Esophagus muscularis mucosa (tissue), 4 donors: ENCODE measurements around the gene ABHD5. TPM values are rescaled to one million over a fixed set of nuclear protein-coding genes. Genes with fewer than 3 reads are reported as not detected.
A peak's percentile ranks its signal among the peaks of the same experiment; 100 is the strongest.

Source experiments
- DNase-seq: peaks from one replicate; pipeline ENCODE4 v3.0.0-alpha.2; 2017; ENCODE audit errors: extremely low spot score
- H3K27ac ChIP-seq, 4 donors: fragments of 200-600 bp; sonication (generic); replicated peaks in 1 of 4; 1 replicate in 3 of 4; 2 replicates in 1 of 4; pipeline ENCODE4 v1.5.1; 2016 to 2019; ENCODE audit warnings: mild to moderate bottlenecking in 1 of 4
- H3K27me3 ChIP-seq, 4 donors: fragments of 200-600 bp; sonication (generic); one replicate each; pipeline versions ENCODE4 v1.5.1 to v1.6.0; 2016 to 2019
- H3K36me3 ChIP-seq, 4 donors: fragments of 200-600 bp; sonication (generic); one replicate each; pipeline ENCODE4 v1.5.1; 2016 to 2019
- H3K4me1 ChIP-seq, 4 donors: fragments of 200-600 bp; sonication (generic); one replicate each; pipeline ENCODE4 v1.5.1; 2016 to 2019
- H3K4me3 ChIP-seq, 4 donors: fragments of 200-600 bp; sonication (generic); 1 replicate in 2 of 4; 2 replicates in 2 of 4; pipeline ENCODE4 v1.5.1; 2016 to 2019; ENCODE audit warnings: mild to moderate bottlenecking in 4 of 4, moderate library complexity in 1 of 4
- H3K9me3 ChIP-seq, 4 donors: fragments of 200-600 bp; sonication (generic); 1 replicate in 3 of 4; 2 replicates in 1 of 4; pipeline ENCODE4 v1.5.1; 2016 to 2019
- EP300 ChIP-seq: sonication (generic); formaldehyde crosslinking; IDR thresholded peaks from one replicate; pipeline ENCODE4 v1.6.1; 2017; ENCODE audit warnings: antibody characterized with exemption
- POLR2A ChIP-seq: fragments of 450-650 bp; IDR thresholded peaks from one replicate; pipeline ENCODE4 v1.6.1; 2017; ENCODE audit warnings: antibody characterized with exemption, moderate library complexity, mild to moderate bottlenecking, low read depth
- POLR2AphosphoS5 ChIP-seq, 2 donors: sonication (generic); formaldehyde crosslinking; IDR thresholded peaks; one replicate each; pipeline ENCODE4 v1.6.1; 2017; ENCODE audit warnings: antibody characterized with exemption in 2 of 2
- WGBS: methylation state at CpG from one replicate; pipeline ENCODE4 v1.1.5; 2018; 5-methylcytosine and 5-hydroxymethylcytosine counted together
- intact Hi-C: fragments of 100-400 bp; cut with DNase I; formaldehyde crosslinking; loops from one replicate; pipeline ENCODE4 v1.15.1; 2023
- total RNA-seq, 4 donors: library from RNA; depleted of rRNA; stranded (reverse); fragments of >200 nt; gene quantifications; one replicate each; pipeline versions ENCODE4 v1.1.0 to v1.2.1, GENCODE V29; 2016
- TF ChIP-seq, protein P1 (sequence below), 3 experiments: fragments of 200-600 bp in 2 of 3; fragments of 450-650 bp in 1 of 3; sonication (generic) in 2 of 3; IDR thresholded peaks; one replicate each; pipeline ENCODE4 v1.5.1; 2017 to 2019; ENCODE audit warnings: antibody characterized with exemption in 3 of 3, mild to moderate bottlenecking in 2 of 3, moderate library complexity in 1 of 3

ABHD5 gene
- total RNA-seq, 4 donors from 2014 or later = 22.3 to 40.3 (median 31.4) TPM

GRCh38 chr3:43759297-43759782 lies 68.6 kb downstream of the ABHD5 start:
- Histone ChIP-seq H3K4me3 (no peak overlapping the region), H3K9me3 (no peaks in the 10 kb centered on the region), H3K27me3 (no peaks in the 10 kb centered on the region), H3K36me3 (no peaks in the 10 kb centered on the region), H3K27ac (peak overlapping the region in 1 of 4 donors; percentile 51), H3K4me1 (peaks cover 7 to 18% (median 11%) of the 10 kb centered on the region in 4 donors)
- no peak for DNase-seq
- intact Hi-C loops = no loop called here
- WGBS = 64% methylated on average over 6 of the region's 6 CpGs
- TF ChIP-seq POLR2A (no peak), POLR2AphosphoS5 (IDR thresholded peaks at IDR 0.05) (peak in 1 of 2 donors; percentile 21)
- TF ChIP-seq, protein P1, sequence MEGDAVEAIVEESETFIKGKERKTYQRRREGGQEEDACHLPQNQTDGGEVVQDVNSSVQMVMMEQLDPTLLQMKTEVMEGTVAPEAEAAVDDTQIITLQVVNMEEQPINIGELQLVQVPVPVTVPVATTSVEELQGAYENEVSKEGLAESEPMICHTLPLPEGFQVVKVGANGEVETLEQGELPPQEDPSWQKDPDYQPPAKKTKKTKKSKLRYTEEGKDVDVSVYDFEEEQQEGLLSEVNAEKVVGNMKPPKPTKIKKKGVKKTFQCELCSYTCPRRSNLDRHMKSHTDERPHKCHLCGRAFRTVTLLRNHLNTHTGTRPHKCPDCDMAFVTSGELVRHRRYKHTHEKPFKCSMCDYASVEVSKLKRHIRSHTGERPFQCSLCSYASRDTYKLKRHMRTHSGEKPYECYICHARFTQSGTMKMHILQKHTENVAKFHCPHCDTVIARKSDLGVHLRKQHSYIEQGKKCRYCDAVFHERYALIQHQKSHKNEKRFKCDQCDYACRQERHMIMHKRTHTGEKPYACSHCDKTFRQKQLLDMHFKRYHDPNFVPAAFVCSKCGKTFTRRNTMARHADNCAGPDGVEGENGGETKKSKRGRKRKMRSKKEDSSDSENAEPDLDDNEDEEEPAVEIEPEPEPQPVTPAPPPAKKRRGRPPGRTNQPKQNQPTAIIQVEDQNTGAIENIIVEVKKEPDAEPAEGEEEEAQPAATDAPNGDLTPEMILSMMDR (IDR thresholded peaks at IDR 0.05) = peak in 1 of 3 experiments; percentile 8

DNA sequence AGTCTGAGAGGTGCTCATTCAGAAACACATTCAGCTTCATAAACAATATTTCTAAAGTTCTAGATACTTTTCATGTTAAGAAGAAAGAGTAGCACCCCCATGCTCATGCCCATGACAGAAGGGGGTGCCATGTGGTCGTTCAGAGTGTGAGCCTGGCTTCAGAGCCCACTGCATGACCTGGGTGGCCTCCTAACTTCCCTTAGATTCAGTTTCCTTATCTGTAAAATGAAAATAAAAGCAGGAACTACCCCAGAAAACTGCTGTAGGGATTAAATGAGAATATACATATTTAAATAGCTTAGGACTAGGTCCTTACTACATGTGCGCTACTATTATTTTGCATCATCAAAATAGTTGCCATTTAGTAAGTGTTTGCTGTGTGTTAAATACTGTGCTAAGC lies 69.2 kb downstream of the ABHD5 start:
- DNase-seq = no peak
- intact Hi-C loops = no loop called here
- no peak overlapping the region for H3K27ac ChIP-seq
- TF ChIP-seq POLR2AphosphoS5 (IDR thresholded peaks at IDR 0.05) = no peak
- TF ChIP-seq, protein P1 (IDR thresholded peaks at IDR 0.05) = no peak
- TF ChIP-seq POLR2A = no peak
- no peak for TF ChIP-seq EP300
- H3K36me3 ChIP-seq = no peaks in the 10 kb centered on the region
- H3K27me3 ChIP-seq = no peaks in the 10 kb centered on the region
- 76% methylated on average over 2 of the region's 2 CpGs for WGBS
- no peaks in the 10 kb centered on the region for H3K9me3 ChIP-seq
- peaks cover 7 to 18% (median 11%) of the 10 kb centered on the region in 4 donors for H3K4me1 ChIP-seq
- H3K4me3 ChIP-seq = no peak overlapping the region

DNA sequence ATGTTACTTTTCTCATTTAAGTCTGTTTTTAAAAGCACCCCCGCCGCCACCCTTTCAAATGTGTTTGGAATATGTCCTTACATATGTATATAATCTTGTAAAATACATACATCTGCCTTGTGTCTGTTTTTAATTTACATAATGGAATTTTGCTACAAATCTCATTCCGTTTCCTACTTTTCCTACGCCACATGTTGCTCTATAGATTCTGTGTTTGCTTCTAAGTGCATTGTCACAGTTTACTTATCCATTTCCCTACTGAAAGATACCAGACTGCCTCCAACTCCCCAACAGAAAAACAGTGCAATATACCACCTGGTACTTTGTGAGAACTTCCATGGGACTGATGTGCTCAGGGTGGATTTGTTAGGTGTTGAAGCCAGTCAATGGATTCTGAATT lies 70.2 kb downstream of the ABHD5 start:
- 94% methylated on average over 4 of the region's 4 CpGs for WGBS
- Histone ChIP-seq H3K9me3 (no peaks in the 10 kb centered on the region), H3K36me3 (no peaks in the 10 kb centered on the region), H3K4me1 (peaks cover 7 to 18% (median 13%) of the 10 kb centered on the region in 4 donors), H3K4me3 (no peak overlapping the region), H3K27ac (no peak overlapping the region), H3K27me3 (no peaks in the 10 kb centered on the region)
- intact Hi-C loops = no loop called here
- DNase-seq = no peak
- TF ChIP-seq POLR2AphosphoS5 (IDR thresholded peaks at IDR 0.05) (no peak), POLR2A (no peak), EP300 (no peak)
- TF ChIP-seq, protein P1 (IDR thresholded peaks at IDR 0.05) = no peak

- DNase-seq = no peak
Measured at GRCh38 chr3:43762451-43762850, 71.7 kb downstream of the ABHD5 start.

More at GRCh38 chr3:43762451-43762850, 71.7 kb downstream of the ABHD5 start:
- Histone ChIP-seq H3K9me3 (no peaks in the 10 kb centered on the region), H3K4me1 (peaks cover 7 to 25% (median 14%) of the 10 kb centered on the region in 4 donors), H3K27me3 (no peaks in the 10 kb centered on the region), H3K4me3 (no peak overlapping the region), H3K36me3 (no peaks in the 10 kb centered on the region), H3K27ac (no peak overlapping the region)
- intact Hi-C loops = no loop called here
- TF ChIP-seq POLR2AphosphoS5 (IDR thresholded peaks at IDR 0.05) (no peak), EP300 (no peak), POLR2A (no peak)
- TF ChIP-seq, protein P1 (IDR thresholded peaks at IDR 0.05) = no peak
- WGBS = 91% methylated on average over 6 of the region's 6 CpGs
